Astrocyte (in vitro differentiated cells and primary cell): ENCODE results near the gene FMNL1. TPM values are rescaled to one million over a fixed set of nuclear protein-coding genes. Genes with fewer than 3 reads are reported as not detected.

Experiments used
- DNase-seq: peaks from one replicate; pipeline ENCODE4 v3.0.0-alpha.2; 2010; ENCODE audit warnings: low read depth
- FAIRE-seq: peaks from 2 replicates; lab custom pipeline; 2011; peaks lifted over from hg19 to GRCh38; lab: Jason Lieb, UNC
- H2AFZ ChIP-seq: 2 replicates; pipeline ENCODE4 v1.6.0; 2012; ENCODE audit warnings: low read depth, low read length, inconsistent platforms
- H3K27ac ChIP-seq: 2 replicates; pipeline ENCODE4 v1.5.1; 2011; ENCODE audit warnings: low read depth, low read length, inconsistent platforms
- H3K27me3 ChIP-seq: 2 replicates; pipeline ENCODE4 v1.6.0; 2011; ENCODE audit warnings: low read length, inconsistent platforms; ENCODE audit not compliant: insufficient read depth
- H3K36me3 ChIP-seq: 2 replicates; pipeline ENCODE4 v1.5.1; 2011; ENCODE audit warnings: low read length, inconsistent platforms; ENCODE audit not compliant: insufficient read depth
- H3K4me1 ChIP-seq: 2 replicates; pipeline ENCODE4 v1.5.1; 2011; ENCODE audit warnings: low read length, inconsistent platforms; ENCODE audit not compliant: insufficient read depth
- H3K4me2 ChIP-seq: 2 replicates; pipeline ENCODE4 v1.6.0; 2012; ENCODE audit warnings: low read length, inconsistent platforms
- H3K4me3 ChIP-seq: 2 replicates; pipeline ENCODE4 v1.5.1; 2011; ENCODE audit warnings: low read depth, mild to moderate bottlenecking, low read length, inconsistent platforms; ENCODE audit not compliant: insufficient read depth
- H3K79me2 ChIP-seq: 2 replicates; pipeline ENCODE4 v1.6.0; 2012; ENCODE audit warnings: mild to moderate bottlenecking, low read length, inconsistent platforms; ENCODE audit not compliant: insufficient read depth
- H3K9ac ChIP-seq: 2 replicates; pipeline ENCODE4 v1.6.0; 2012; ENCODE audit warnings: mild to moderate bottlenecking, low read length, inconsistent platforms
- H3K9me3 ChIP-seq: 2 replicates; pipeline ENCODE4 v1.5.1; 2012; ENCODE audit warnings: low read depth, mild to moderate bottlenecking, low read length, inconsistent platforms; ENCODE audit not compliant: insufficient read depth
- H4K20me1 ChIP-seq: 2 replicates; pipeline ENCODE4 v1.6.0; 2012; ENCODE audit warnings: low read length, inconsistent platforms; ENCODE audit not compliant: insufficient read depth
- H3K27ac Mint-ChIP-seq: one replicate; pipeline ENCODE4 v1.8.0; 2021; ENCODE audit warnings: mild to moderate bottlenecking, mixed read lengths; ENCODE audit not compliant: unreplicated experiment
- H3K27me3 Mint-ChIP-seq: one replicate; pipeline ENCODE4 v1.8.0; 2021; ENCODE audit warnings: low read depth, mixed read lengths; ENCODE audit not compliant: unreplicated experiment
- H3K36me3 Mint-ChIP-seq: one replicate; pipeline ENCODE4 v1.8.0; 2021; ENCODE audit warnings: low read depth, mixed read lengths; ENCODE audit not compliant: unreplicated experiment
- H3K4me1 Mint-ChIP-seq: one replicate; pipeline ENCODE4 v1.8.0; 2021; ENCODE audit warnings: low read depth, mixed read lengths; ENCODE audit not compliant: unreplicated experiment
- H3K4me3 Mint-ChIP-seq: one replicate; pipeline ENCODE4 v1.8.0; 2021; ENCODE audit warnings: mild to moderate bottlenecking, moderate library complexity, mixed read lengths; ENCODE audit not compliant: unreplicated experiment
- H3K9me3 Mint-ChIP-seq: one replicate; pipeline ENCODE4 v1.8.0; 2021; ENCODE audit warnings: mild to moderate bottlenecking, mixed read lengths; ENCODE audit not compliant: unreplicated experiment
- EZH2 ChIP-seq: IDR thresholded peaks from 2 replicates; pipeline ENCODE4 v1.6.1; 2012; ENCODE audit warnings: mild to moderate bottlenecking, low read length, inconsistent platforms; ENCODE audit not compliant: insufficient read depth
- total RNA-seq: library from RNA; stranded (reverse); gene quantifications from 2 replicates; pipeline ENCODE4 v1.2.1, GENCODE V29; 2021
- TF ChIP-seq, protein P1 (sequence below): IDR thresholded peaks from 2 replicates; pipeline ENCODE4 v1.5.1; 2011; ENCODE audit warnings: low read depth, mild to moderate bottlenecking, inconsistent platforms, low read length, moderate library complexity; ENCODE audit not compliant: insufficient read depth

Gene FMNL1
- total RNA-seq, 1 donor from 2014 or later = 4.0 TPM

DNA sequence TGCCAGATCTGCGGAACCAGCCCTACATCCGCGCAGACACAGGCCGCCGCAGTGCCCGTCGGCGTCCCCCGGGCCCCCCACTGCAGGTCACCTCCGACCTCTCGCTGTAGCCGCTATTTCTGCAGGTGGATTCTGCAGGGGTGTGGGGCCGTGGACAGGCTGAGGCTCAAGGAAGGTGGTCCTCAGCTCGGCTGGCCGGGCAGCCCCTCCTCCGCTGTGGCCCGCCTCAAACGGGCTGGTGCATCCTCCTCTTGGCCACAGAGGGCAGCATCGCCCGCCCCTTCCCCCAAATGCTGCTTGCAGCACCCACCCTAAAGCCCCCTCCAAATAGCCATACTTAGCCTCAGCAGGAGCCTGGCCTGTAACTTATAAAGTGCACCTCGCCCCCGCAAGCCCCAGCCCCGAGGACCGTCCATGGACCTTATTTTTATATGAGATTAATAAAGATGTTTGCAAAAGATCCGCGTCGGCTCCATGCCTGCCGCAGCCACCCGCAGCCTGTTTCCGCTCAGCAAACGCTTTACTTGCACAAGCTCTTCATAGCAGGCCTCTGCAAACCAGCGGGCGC is 25.3 kb downstream of the FMNL1 start:
- Histone ChIP-seq H3K9ac (peak overlapping the region; percentile 32), H3K27me3 (peaks cover 8% of the 10 kb centered on the region), H3K79me2 (no peaks in the 10 kb centered on the region), H3K9me3 (no peaks in the 10 kb centered on the region), H3K27ac (no peak overlapping the region), H3K4me1 (peaks cover 5% of the 10 kb centered on the region), H4K20me1 (peaks cover 7% of the 10 kb centered on the region), H3K4me2 (peak overlapping the region; percentile 88), H2AFZ (peak overlapping the region; percentile 76), H3K36me3 (no peaks in the 10 kb centered on the region), H3K4me3 (peak overlapping the region; percentile 55)
- FAIRE-seq (no peak), DNase-seq (no peak)
- Mint-ChIP-seq H3K4me1 (peaks cover 3% of the 10 kb centered on the region), H3K36me3 (peaks cover 3% of the 10 kb centered on the region), H3K27me3 (peaks cover 17% of the 10 kb centered on the region), H3K27ac (no peak overlapping the region), H3K9me3 (no peaks in the 10 kb centered on the region), H3K4me3 (peak overlapping the region; percentile 93)
- TF ChIP-seq, protein P1, sequence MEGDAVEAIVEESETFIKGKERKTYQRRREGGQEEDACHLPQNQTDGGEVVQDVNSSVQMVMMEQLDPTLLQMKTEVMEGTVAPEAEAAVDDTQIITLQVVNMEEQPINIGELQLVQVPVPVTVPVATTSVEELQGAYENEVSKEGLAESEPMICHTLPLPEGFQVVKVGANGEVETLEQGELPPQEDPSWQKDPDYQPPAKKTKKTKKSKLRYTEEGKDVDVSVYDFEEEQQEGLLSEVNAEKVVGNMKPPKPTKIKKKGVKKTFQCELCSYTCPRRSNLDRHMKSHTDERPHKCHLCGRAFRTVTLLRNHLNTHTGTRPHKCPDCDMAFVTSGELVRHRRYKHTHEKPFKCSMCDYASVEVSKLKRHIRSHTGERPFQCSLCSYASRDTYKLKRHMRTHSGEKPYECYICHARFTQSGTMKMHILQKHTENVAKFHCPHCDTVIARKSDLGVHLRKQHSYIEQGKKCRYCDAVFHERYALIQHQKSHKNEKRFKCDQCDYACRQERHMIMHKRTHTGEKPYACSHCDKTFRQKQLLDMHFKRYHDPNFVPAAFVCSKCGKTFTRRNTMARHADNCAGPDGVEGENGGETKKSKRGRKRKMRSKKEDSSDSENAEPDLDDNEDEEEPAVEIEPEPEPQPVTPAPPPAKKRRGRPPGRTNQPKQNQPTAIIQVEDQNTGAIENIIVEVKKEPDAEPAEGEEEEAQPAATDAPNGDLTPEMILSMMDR = peak; percentile 22
- no peak for TF ChIP-seq EZH2

DNA sequence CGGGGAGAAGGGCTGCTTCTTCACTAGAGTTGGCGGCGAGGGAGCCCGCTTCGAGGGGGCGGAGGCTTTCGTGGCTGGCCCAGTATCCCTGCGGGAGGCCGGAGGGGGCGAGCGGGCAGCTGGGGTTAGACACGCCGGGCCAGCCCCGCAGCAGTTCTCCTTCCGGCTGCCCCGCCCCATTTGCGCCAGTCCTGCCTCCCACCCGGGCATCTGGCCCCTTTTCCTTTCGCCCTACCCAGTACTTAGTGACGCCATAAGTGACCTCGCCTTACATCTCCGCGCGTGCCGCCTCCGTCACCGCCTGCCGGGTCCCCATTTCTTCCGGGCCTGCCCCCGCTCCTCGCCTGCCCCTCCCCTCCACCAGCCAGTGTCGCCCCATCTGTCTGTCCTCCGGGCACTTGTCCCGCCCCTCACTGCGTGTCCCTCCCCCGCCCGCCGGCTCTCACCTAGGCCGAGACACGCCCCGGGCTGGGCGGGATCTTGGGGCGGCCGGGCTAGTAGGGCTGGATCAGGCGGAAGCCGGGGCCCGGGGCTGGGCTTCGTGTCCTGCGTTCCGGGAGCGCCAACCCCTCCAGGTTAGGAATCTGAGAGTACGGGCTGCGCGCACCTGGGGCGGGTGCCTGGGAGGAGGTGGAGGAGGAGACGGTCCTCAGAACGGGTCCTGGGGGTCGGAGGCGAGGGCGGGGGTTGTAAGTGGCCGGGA is 25.9 kb downstream of the FMNL1 start:
- Mint-ChIP-seq H3K9me3 (no peaks in the 10 kb centered on the region), H3K27me3 (peaks cover 14% of the 10 kb centered on the region), H3K36me3 (peaks cover 3% of the 10 kb centered on the region), H3K4me1 (peaks cover 3% of the 10 kb centered on the region), H3K27ac (peak overlapping the region; percentile 87), H3K4me3 (peak overlapping the region; percentile 93)
- Histone ChIP-seq H3K79me2 (no peaks in the 10 kb centered on the region), H3K9ac (peak overlapping the region; percentile 60), H3K4me2 (peak overlapping the region; percentile 88), H2AFZ (peak overlapping the region; percentile 76), H3K4me3 (peak overlapping the region; percentile 55), H3K27ac (no peak overlapping the region), H3K4me1 (peaks cover 5% of the 10 kb centered on the region), H3K36me3 (no peaks in the 10 kb centered on the region), H3K9me3 (no peaks in the 10 kb centered on the region), H3K27me3 (peaks cover 2% of the 10 kb centered on the region), H4K20me1 (peaks cover 7% of the 10 kb centered on the region)
- TF ChIP-seq, protein P1 = no peak
- peak; percentile 77 for DNase-seq
- FAIRE-seq = no peak
